GM23338 (cell line): ENCODE results near the gene C4orf36. TPM values are rescaled to one million over a fixed set of nuclear protein-coding genes. Genes with fewer than 3 reads are reported as not detected.

ENCODE experiments used
- ATAC-seq: fragments of 200-7000 bp; cut with Tn5 transposase; 3 replicates; pipeline ENCODE4 v1.9.1; 2020
- DNase-seq: peaks from one replicate; pipeline ENCODE4 v3.0.0-alpha.2; 2015; ENCODE audit warnings: low spot score
- H2AFZ ChIP-seq: fragments of 200-600 bp; sonication (generic); 2 replicates; pipeline ENCODE4 v1.8.0; 2016; ENCODE audit warnings: antibody characterized with exemption, mild to moderate bottlenecking, moderate library complexity
- H3F3A ChIP-seq: fragments of 200-600 bp; sonication (generic); replicated peaks from 2 replicates; pipeline ENCODE4 v1.8.0; 2017; ENCODE audit warnings: antibody characterized with exemption, mixed run types, low read depth
- H3K27ac ChIP-seq: fragments of 200-600 bp; sonication (generic); 2 replicates; pipeline ENCODE4 v1.6.1; 2016; ENCODE audit warnings: low read depth
- H3K27me3 ChIP-seq: fragments of 200-600 bp; sonication (generic); 2 replicates; pipeline ENCODE4 v1.8.0; 2016; ENCODE audit warnings: mild to moderate bottlenecking, mixed run types, moderate library complexity; ENCODE audit not compliant: insufficient read depth
- H3K36me3 ChIP-seq: fragments of 200-600 bp; sonication (generic); 2 replicates; pipeline ENCODE4 v1.8.0; 2016; ENCODE audit warnings: mild to moderate bottlenecking; ENCODE audit not compliant: insufficient read depth
- H3K4me1 ChIP-seq: fragments of 200-600 bp; sonication (generic); 2 replicates; pipeline ENCODE4 v1.8.0; 2016; ENCODE audit warnings: mild to moderate bottlenecking, moderate library complexity; ENCODE audit not compliant: insufficient read depth
- H3K4me2 ChIP-seq: fragments of 200-600 bp; sonication (generic); 2 replicates; pipeline ENCODE4 v1.7.1; 2017; ENCODE audit warnings: mixed run types
- H3K4me3 ChIP-seq: fragments of 200-600 bp; sonication (generic); 2 replicates; pipeline ENCODE4 v1.6.1; 2016; ENCODE audit warnings: mixed run types
- H3K79me2 ChIP-seq: fragments of 200-600 bp; sonication (generic); replicated peaks from 2 replicates; pipeline ENCODE4 v1.8.0; 2017; ENCODE audit warnings: mild to moderate bottlenecking; ENCODE audit not compliant: insufficient read depth
- H3K9me2 ChIP-seq: fragments of 200-600 bp; sonication (generic); 2 replicates; pipeline ENCODE4 v1.8.0; 2017; ENCODE audit not compliant: insufficient read depth
- H4K20me1 ChIP-seq: fragments of 200-600 bp; sonication (generic); replicated peaks from 2 replicates; pipeline ENCODE4 v1.8.0; 2017; ENCODE audit warnings: mild to moderate bottlenecking; ENCODE audit not compliant: insufficient read depth
- H3K27ac Mint-ChIP-seq: 2 replicates; pipeline ENCODE4 v1.8.0; 2020; ENCODE audit warnings: inconsistent platforms, mild to moderate bottlenecking, moderate library complexity, mixed read lengths
- H3K27me3 Mint-ChIP-seq: 3 replicates; pipeline ENCODE4 v1.8.0; 2022; ENCODE audit warnings: low read depth, mild to moderate bottlenecking, moderate library complexity, mixed read lengths, inconsistent platforms; ENCODE audit not compliant: insufficient read depth, poor library complexity
- H3K36me3 Mint-ChIP-seq: 3 replicates; pipeline ENCODE4 v1.8.0; 2021; ENCODE audit warnings: low read depth, mild to moderate bottlenecking, inconsistent platforms, moderate library complexity, mixed read lengths
- H3K4me1 Mint-ChIP-seq: 3 replicates; pipeline ENCODE4 v1.8.0; 2020; ENCODE audit warnings: mild to moderate bottlenecking, inconsistent platforms, mixed read lengths
- H3K4me3 Mint-ChIP-seq: 3 replicates; pipeline ENCODE4 v1.8.0; 2021; ENCODE audit warnings: moderate library complexity, mild to moderate bottlenecking, inconsistent platforms, mixed read lengths
- H3K9me3 Mint-ChIP-seq: 3 replicates; pipeline ENCODE4 v1.8.0; 2020; ENCODE audit warnings: moderate library complexity, mild to moderate bottlenecking, inconsistent platforms, mixed read lengths
- CREB1 ChIP-seq: fragments of 250-450 bp; sonication (Bioruptor Pico); IDR thresholded peaks from 2 replicates; pipeline ENCODE4 v1.5.0; 2020; ENCODE audit warnings: low read depth, mild to moderate bottlenecking, moderate library complexity
- EZH2 ChIP-seq: fragments of 200-600 bp; sonication (generic); IDR thresholded peaks from one replicate; pipeline ENCODE4 v1.8.0; 2017; ENCODE audit warnings: antibody characterized with exemption, mild to moderate bottlenecking, low read depth; ENCODE audit not compliant: unreplicated experiment
- EZH2phosphoT487 ChIP-seq: fragments of 200-600 bp; sonication (generic); IDR thresholded peaks from one replicate; pipeline ENCODE4 v1.8.1; 2018; ENCODE audit warnings: antibody characterized with exemption; ENCODE audit not compliant: unreplicated experiment
- JUNB ChIP-seq: IDR thresholded peaks from one replicate; pipeline ENCODE4 v1.6.1; 2016; ENCODE audit warnings: antibody characterized with exemption; ENCODE audit not compliant: unreplicated experiment
- NANOG ChIP-seq: IDR thresholded peaks from 2 replicates; pipeline ENCODE4 v1.6.1; 2016; ENCODE audit warnings: antibody characterized with exemption, borderline replicate concordance
- POLR2AphosphoS5 ChIP-seq: IDR thresholded peaks from 2 replicates; pipeline ENCODE4 v1.6.1; 2016; ENCODE audit warnings: antibody characterized with exemption, low read depth
- STAT1 ChIP-seq: IDR thresholded peaks from one replicate; pipeline ENCODE4 v1.6.1; 2016; ENCODE audit warnings: antibody characterized with exemption; ENCODE audit not compliant: unreplicated experiment
- ZNF114 ChIP-seq: fragments of 250-450 bp; sonication (Bioruptor Pico); IDR thresholded peaks from 2 replicates; pipeline ENCODE4 v1.5.0; 2020; ENCODE audit warnings: mild to moderate bottlenecking, moderate library complexity
- ZNF331 ChIP-seq: fragments of 250-450 bp; sonication (Bioruptor Pico); IDR thresholded peaks from 2 replicates; pipeline ENCODE4 v1.5.0; 2020; ENCODE audit warnings: low read depth, mild to moderate bottlenecking, moderate library complexity
- polyA plus RNA-seq: library from polyadenylated mRNA; unstranded; fragments of >200 nt; fragmentation: Nextera tagmentation; extraction: Ambion mirVana; gene quantifications from 2 replicates; pipeline ENCODE4 v1.2.1, GENCODE V29; 2016
- total RNA-seq: library from RNA; depleted of rRNA; stranded (reverse); fragments of >200 nt; shearing (Covaris generic); gene quantifications from 2 replicates; pipeline ENCODE4 v1.2.3, GENCODE V29; 2014
- TF ChIP-seq, protein P1 (sequence below): IDR thresholded peaks from one replicate; pipeline ENCODE4 v1.6.1; 2018; ENCODE audit warnings: antibody characterized with exemption; ENCODE audit not compliant: unreplicated experiment
- TF ChIP-seq, protein P2 (sequence below): IDR thresholded peaks from 2 replicates; pipeline ENCODE4 v1.6.1; 2016; ENCODE audit warnings: antibody characterized with exemption
- TF ChIP-seq, protein P3 (sequence below): fragments of 250-450 bp; sonication (Bioruptor Pico); IDR thresholded peaks from 2 replicates; pipeline ENCODE4 v1.5.0; 2020; ENCODE audit warnings: mild to moderate bottlenecking, moderate library complexity
- TF ChIP-seq, protein P4 (sequence below), 2 experiments: fragments of 200-600 bp in 1 of 2; sonication (generic) in 1 of 2; conservative IDR thresholded peaks; 2 replicates each; pipeline versions ENCODE4 v1.5.1 to v1.6.1; 2016 to 2017; ENCODE audit warnings: antibody characterized with exemption in 2 of 2, low read depth in 2 of 2, mild to moderate bottlenecking in 2 of 2, moderate library complexity in 1 of 2

The C4orf36 gene
- total and polyA plus RNA-seq, 2 experiments from 2014 or later: 1.1 to 1.6 TPM

DNA sequence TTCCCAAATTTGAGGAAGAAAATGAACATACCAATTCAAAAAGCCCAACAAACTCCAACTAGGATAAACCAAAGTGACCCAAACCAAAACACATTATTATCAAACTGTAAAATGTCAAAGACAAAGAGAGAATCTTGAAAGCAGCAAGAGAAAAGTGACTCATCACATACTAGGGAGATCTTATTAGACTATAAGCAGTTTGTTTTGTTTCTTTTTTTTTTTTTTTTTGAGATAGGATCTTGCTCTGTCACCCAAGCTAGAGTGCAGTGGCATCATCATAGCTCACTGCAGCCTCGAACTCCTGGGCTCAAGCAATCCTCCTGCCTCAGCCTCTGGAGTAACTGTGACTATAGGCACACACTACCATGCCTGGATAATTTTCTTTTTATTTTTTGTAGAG, 12.6 kb downstream of the C4orf36 start:
- DNase-seq (no peak), ATAC-seq (no peak)
- H3K27ac Mint-ChIP-seq: no peak overlapping the region
- no peak overlapping the region for H3K4me3 Mint-ChIP-seq
- Histone ChIP-seq H3K79me2 (no peaks in the 10 kb centered on the region), H3K9me2 (no peaks in the 10 kb centered on the region; the same call in 1 of the 2 replicates), H2AFZ (no peak overlapping the region), H3K27ac (no peak overlapping the region), H3K4me1 (peaks cover 7% of the 10 kb centered on the region), H3K4me2 (no peak overlapping the region), H3K27me3 (no peaks in the 10 kb centered on the region), H3F3A (no peaks in the 10 kb centered on the region), H4K20me1 (no peaks in the 10 kb centered on the region), H3K36me3 (no peaks in the 10 kb centered on the region), H3K4me3 (no peak overlapping the region)
- H3K36me3 Mint-ChIP-seq: peaks cover 14% of the 10 kb centered on the region
- TF ChIP-seq, protein P1, sequence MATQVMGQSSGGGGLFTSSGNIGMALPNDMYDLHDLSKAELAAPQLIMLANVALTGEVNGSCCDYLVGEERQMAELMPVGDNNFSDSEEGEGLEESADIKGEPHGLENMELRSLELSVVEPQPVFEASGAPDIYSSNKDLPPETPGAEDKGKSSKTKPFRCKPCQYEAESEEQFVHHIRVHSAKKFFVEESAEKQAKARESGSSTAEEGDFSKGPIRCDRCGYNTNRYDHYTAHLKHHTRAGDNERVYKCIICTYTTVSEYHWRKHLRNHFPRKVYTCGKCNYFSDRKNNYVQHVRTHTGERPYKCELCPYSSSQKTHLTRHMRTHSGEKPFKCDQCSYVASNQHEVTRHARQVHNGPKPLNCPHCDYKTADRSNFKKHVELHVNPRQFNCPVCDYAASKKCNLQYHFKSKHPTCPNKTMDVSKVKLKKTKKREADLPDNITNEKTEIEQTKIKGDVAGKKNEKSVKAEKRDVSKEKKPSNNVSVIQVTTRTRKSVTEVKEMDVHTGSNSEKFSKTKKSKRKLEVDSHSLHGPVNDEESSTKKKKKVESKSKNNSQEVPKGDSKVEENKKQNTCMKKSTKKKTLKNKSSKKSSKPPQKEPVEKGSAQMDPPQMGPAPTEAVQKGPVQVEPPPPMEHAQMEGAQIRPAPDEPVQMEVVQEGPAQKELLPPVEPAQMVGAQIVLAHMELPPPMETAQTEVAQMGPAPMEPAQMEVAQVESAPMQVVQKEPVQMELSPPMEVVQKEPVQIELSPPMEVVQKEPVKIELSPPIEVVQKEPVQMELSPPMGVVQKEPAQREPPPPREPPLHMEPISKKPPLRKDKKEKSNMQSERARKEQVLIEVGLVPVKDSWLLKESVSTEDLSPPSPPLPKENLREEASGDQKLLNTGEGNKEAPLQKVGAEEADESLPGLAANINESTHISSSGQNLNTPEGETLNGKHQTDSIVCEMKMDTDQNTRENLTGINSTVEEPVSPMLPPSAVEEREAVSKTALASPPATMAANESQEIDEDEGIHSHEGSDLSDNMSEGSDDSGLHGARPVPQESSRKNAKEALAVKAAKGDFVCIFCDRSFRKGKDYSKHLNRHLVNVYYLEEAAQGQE: no peak
- TF ChIP-seq NANOG: no peak
- TF ChIP-seq CREB1 (CRISPR knock-in tag): no peak
- TF ChIP-seq, protein P2, sequence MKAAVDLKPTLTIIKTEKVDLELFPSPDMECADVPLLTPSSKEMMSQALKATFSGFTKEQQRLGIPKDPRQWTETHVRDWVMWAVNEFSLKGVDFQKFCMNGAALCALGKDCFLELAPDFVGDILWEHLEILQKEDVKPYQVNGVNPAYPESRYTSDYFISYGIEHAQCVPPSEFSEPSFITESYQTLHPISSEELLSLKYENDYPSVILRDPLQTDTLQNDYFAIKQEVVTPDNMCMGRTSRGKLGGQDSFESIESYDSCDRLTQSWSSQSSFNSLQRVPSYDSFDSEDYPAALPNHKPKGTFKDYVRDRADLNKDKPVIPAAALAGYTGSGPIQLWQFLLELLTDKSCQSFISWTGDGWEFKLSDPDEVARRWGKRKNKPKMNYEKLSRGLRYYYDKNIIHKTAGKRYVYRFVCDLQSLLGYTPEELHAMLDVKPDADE: no peak
- TF ChIP-seq ZNF114: no peak
- TF ChIP-seq EZH2phosphoT487: no peak
- TF ChIP-seq POLR2AphosphoS5: no peak
- no peak for TF ChIP-seq EZH2
- no peak for TF ChIP-seq STAT1
- TF ChIP-seq, protein P3, sequence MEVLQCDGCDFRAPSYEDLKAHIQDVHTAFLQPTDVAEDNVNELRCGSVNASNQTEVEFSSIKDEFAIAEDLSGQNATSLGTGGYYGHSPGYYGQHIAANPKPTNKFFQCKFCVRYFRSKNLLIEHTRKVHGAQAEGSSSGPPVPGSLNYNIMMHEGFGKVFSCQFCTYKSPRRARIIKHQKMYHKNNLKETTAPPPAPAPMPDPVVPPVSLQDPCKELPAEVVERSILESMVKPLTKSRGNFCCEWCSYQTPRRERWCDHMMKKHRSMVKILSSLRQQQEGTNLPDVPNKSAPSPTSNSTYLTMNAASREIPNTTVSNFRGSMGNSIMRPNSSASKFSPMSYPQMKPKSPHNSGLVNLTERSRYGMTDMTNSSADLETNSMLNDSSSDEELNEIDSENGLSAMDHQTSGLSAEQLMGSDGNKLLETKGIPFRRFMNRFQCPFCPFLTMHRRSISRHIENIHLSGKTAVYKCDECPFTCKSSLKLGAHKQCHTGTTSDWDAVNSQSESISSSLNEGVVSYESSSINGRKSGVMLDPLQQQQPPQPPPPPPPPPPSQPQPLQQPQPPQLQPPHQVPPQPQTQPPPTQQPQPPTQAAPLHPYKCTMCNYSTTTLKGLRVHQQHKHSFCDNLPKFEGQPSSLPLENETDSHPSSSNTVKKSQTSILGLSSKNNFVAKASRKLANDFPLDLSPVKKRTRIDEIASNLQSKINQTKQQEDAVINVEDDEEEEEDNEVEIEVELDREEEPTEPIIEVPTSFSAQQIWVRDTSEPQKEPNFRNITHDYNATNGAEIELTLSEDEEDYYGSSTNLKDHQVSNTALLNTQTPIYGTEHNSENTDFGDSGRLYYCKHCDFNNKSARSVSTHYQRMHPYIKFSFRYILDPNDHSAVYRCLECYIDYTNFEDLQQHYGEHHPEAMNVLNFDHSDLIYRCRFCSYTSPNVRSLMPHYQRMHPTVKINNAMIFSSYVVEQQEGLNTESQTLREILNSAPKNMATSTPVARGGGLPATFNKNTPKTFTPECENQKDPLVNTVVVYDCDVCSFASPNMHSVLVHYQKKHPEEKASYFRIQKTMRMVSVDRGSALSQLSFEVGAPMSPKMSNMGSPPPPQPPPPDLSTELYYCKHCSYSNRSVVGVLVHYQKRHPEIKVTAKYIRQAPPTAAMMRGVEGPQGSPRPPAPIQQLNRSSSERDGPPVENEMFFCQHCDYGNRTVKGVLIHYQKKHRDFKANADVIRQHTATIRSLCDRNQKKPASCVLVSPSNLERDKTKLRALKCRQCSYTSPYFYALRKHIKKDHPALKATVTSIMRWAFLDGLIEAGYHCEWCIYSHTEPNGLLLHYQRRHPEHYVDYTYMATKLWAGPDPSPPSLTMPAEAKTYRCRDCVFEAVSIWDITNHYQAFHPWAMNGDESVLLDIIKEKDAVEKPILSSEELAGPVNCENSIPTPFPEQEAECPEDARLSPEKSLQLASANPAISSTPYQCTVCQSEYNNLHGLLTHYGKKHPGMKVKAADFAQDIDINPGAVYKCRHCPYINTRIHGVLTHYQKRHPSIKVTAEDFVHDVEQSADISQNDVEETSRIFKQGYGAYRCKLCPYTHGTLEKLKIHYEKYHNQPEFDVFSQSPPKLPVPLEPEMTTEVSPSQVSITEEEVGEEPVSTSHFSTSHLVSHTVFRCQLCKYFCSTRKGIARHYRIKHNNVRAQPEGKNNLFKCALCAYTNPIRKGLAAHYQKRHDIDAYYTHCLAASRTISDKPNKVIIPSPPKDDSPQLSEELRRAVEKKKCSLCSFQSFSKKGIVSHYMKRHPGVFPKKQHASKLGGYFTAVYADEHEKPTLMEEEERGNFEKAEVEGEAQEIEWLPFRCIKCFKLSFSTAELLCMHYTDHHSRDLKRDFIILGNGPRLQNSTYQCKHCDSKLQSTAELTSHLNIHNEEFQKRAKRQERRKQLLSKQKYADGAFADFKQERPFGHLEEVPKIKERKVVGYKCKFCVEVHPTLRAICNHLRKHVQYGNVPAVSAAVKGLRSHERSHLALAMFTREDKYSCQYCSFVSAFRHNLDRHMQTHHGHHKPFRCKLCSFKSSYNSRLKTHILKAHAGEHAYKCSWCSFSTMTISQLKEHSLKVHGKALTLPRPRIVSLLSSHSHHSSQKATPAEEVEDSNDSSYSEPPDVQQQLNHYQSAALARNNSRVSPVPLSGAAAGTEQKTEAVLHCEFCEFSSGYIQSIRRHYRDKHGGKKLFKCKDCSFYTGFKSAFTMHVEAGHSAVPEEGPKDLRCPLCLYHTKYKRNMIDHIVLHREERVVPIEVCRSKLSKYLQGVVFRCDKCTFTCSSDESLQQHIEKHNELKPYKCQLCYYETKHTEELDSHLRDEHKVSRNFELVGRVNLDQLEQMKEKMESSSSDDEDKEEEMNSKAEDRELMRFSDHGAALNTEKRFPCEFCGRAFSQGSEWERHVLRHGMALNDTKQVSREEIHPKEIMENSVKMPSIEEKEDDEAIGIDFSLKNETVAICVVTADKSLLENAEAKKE (CRISPR knock-in tag): no peak
- TF ChIP-seq, protein P4, sequence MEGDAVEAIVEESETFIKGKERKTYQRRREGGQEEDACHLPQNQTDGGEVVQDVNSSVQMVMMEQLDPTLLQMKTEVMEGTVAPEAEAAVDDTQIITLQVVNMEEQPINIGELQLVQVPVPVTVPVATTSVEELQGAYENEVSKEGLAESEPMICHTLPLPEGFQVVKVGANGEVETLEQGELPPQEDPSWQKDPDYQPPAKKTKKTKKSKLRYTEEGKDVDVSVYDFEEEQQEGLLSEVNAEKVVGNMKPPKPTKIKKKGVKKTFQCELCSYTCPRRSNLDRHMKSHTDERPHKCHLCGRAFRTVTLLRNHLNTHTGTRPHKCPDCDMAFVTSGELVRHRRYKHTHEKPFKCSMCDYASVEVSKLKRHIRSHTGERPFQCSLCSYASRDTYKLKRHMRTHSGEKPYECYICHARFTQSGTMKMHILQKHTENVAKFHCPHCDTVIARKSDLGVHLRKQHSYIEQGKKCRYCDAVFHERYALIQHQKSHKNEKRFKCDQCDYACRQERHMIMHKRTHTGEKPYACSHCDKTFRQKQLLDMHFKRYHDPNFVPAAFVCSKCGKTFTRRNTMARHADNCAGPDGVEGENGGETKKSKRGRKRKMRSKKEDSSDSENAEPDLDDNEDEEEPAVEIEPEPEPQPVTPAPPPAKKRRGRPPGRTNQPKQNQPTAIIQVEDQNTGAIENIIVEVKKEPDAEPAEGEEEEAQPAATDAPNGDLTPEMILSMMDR (conservative IDR thresholded peaks at IDR 0.05; ENCODE audit: low read depth in 2 of 2): no peak
- TF ChIP-seq JUNB: no peak
- no peak for TF ChIP-seq ZNF331 (CRISPR knock-in tag)
- H3K4me1 Mint-ChIP-seq: peaks cover 8% of the 10 kb centered on the region
- H3K27me3 Mint-ChIP-seq: no peaks in the 10 kb centered on the region
- H3K9me3 Mint-ChIP-seq: peaks cover 26% of the 10 kb centered on the region
